ENCODE measurements around the gene GTF2IRD2.
"Not testable (repeated sequence)": the region's sequence is repeated elsewhere in the genome, so short reads cannot be mapped to it uniquely, and the experiment has no call there.

DNA sequence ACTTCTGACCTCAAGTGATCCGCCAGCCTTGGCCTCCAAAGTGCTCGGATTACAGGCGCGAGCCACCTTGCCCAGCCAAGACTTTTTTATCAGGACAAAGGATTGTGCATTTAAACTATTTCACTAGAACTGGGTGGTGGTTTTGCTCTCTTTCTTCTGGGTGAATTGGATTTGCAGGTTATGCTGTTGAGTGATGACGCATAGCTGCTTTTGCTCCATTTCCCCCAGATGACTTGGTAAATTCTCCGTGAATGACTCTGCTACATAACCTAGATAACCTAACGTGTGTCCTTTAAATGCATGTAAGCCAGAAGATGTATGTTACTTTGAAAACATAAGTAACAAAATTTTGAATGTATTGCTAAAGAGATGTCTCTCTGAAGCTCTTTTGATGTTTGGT is 93.1 kb downstream of the GTF2IRD2 start:
- TF ChIP-seq, protein P1, sequence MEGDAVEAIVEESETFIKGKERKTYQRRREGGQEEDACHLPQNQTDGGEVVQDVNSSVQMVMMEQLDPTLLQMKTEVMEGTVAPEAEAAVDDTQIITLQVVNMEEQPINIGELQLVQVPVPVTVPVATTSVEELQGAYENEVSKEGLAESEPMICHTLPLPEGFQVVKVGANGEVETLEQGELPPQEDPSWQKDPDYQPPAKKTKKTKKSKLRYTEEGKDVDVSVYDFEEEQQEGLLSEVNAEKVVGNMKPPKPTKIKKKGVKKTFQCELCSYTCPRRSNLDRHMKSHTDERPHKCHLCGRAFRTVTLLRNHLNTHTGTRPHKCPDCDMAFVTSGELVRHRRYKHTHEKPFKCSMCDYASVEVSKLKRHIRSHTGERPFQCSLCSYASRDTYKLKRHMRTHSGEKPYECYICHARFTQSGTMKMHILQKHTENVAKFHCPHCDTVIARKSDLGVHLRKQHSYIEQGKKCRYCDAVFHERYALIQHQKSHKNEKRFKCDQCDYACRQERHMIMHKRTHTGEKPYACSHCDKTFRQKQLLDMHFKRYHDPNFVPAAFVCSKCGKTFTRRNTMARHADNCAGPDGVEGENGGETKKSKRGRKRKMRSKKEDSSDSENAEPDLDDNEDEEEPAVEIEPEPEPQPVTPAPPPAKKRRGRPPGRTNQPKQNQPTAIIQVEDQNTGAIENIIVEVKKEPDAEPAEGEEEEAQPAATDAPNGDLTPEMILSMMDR (IDR thresholded peaks at IDR 0.05; ENCODE audit: poor library complexity, severe bottlenecking): not testable (repeated sequence)
- TF ChIP-seq EP300 (conservative IDR thresholded peaks at IDR 0.05; ENCODE audit: poor library complexity, severe bottlenecking); TAF1 (IDR thresholded peaks at IDR 0.05; ENCODE audit: low read depth); EZH2 (IDR thresholded peaks at IDR 0.05; ENCODE audit: borderline replicate concordance, insufficient read depth, low read length, poor library complexity, severe bottlenecking); POLR2AphosphoS5 (IDR thresholded peaks at IDR 0.05); MXI1 (conservative IDR thresholded peaks at IDR 0.05; ENCODE audit: poor library complexity, severe bottlenecking): not testable (repeated sequence)
- TF ChIP-seq, protein P2, sequence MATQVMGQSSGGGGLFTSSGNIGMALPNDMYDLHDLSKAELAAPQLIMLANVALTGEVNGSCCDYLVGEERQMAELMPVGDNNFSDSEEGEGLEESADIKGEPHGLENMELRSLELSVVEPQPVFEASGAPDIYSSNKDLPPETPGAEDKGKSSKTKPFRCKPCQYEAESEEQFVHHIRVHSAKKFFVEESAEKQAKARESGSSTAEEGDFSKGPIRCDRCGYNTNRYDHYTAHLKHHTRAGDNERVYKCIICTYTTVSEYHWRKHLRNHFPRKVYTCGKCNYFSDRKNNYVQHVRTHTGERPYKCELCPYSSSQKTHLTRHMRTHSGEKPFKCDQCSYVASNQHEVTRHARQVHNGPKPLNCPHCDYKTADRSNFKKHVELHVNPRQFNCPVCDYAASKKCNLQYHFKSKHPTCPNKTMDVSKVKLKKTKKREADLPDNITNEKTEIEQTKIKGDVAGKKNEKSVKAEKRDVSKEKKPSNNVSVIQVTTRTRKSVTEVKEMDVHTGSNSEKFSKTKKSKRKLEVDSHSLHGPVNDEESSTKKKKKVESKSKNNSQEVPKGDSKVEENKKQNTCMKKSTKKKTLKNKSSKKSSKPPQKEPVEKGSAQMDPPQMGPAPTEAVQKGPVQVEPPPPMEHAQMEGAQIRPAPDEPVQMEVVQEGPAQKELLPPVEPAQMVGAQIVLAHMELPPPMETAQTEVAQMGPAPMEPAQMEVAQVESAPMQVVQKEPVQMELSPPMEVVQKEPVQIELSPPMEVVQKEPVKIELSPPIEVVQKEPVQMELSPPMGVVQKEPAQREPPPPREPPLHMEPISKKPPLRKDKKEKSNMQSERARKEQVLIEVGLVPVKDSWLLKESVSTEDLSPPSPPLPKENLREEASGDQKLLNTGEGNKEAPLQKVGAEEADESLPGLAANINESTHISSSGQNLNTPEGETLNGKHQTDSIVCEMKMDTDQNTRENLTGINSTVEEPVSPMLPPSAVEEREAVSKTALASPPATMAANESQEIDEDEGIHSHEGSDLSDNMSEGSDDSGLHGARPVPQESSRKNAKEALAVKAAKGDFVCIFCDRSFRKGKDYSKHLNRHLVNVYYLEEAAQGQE (IDR thresholded peaks at IDR 0.05; ENCODE audit: borderline replicate concordance): not testable (repeated sequence)
